B cell (primary cell): Measurements from ENCODE around the gene RNF215. TPM values are rescaled to one million over a fixed set of nuclear protein-coding genes. Genes with fewer than 3 reads are reported as not detected.

Experiments
- ATAC-seq: fragments of 200-7000 bp; cut with Tn5 transposase; one replicate; pipeline ENCODE4 v1.10.0; 2021; ENCODE audit warnings: low read depth, mild to moderate bottlenecking, moderate number of reproducible peaks, moderate library complexity
- CTCF ChIA-PET: fragments of 350-600 bp; sonication (Branson Sonifier 250); formaldehyde crosslinking; loops from one replicate; lab custom pipeline; 2021; ENCODE audit warnings: antibody characterized with exemption, inconsistent platforms; lab: Charles Lee
- POLR2A ChIA-PET: fragments of 350-600 bp; sonication (Branson Sonifier 250); formaldehyde crosslinking; loops from one replicate; lab custom pipeline; 2021; ENCODE audit warnings: antibody characterized with exemption; lab: Charles Lee
- DNase-seq: peaks from one replicate; pipeline ENCODE4 v3.0.0; 2013
- H2AFZ ChIP-seq: 2 replicates; pipeline ENCODE4 v1.6.1; 2012; ENCODE audit warnings: mild to moderate bottlenecking, low read depth, low read length; ENCODE audit not compliant: insufficient read depth, poor library complexity, severe bottlenecking
- H3K27ac ChIP-seq, 2 donors: 1 replicate in 1 of 2; 2 replicates in 1 of 2; pipeline ENCODE4 v1.5.1; 2012 to 2013; ENCODE audit warnings: low read length in 2 of 2, mild to moderate bottlenecking in 2 of 2, moderate library complexity in 1 of 2
- H3K27me3 ChIP-seq, 4 experiments: fragments of 200-600 bp in 1 of 4; sonication (generic) in 1 of 4; replicated peaks in 1 of 4; 1 replicate in 2 of 4; 2 replicates in 2 of 4; pipeline versions ENCODE4 v1.6.1 to v1.7.0; 2013 to 2016; ENCODE audit warnings: low read length in 3 of 4, mild to moderate bottlenecking in 2 of 4, mixed read lengths in 1 of 4, moderate library complexity in 1 of 4; ENCODE audit not compliant: insufficient read depth in 4 of 4, control insufficient read depth in 3 of 4; ENCODE audit errors: control extremely low read depth in 1 of 4
- H3K36me3 ChIP-seq, 2 experiments: replicated peaks in 1 of 2; 1 replicate in 1 of 2; 2 replicates in 1 of 2; pipeline versions ENCODE4 v1.6.1 to v1.7.1; 2013; ENCODE audit warnings: low read length in 1 of 2; ENCODE audit not compliant: insufficient read depth in 2 of 2, control insufficient read depth in 1 of 2; ENCODE audit errors: control extremely low read depth in 1 of 2, extremely low read depth in 1 of 2
- H3K4me1 ChIP-seq, 2 donors: fragments of 200-600 bp in 1 of 2; sonication (generic) in 1 of 2; 1 replicate in 1 of 2; 2 replicates in 1 of 2; pipeline versions ENCODE4 v1.5.1 to v1.6.1; 2013 to 2017; ENCODE audit warnings: low read length in 2 of 2; ENCODE audit not compliant: control insufficient read depth in 2 of 2, insufficient read depth in 2 of 2
- H3K4me2 ChIP-seq: replicated peaks from 2 replicates; pipeline ENCODE3; 2012; ENCODE audit warnings: mild to moderate bottlenecking, low read depth, low read length; ENCODE audit not compliant: poor library complexity, severe bottlenecking
- H3K4me3 ChIP-seq, 5 experiments: fragments of 200-600 bp in 1 of 5; sonication (generic) in 1 of 5; 1 replicate in 3 of 5; 2 replicates in 2 of 5; pipeline versions ENCODE4 v1.5.1 to v1.7.0; 2011 to 2016; ENCODE audit warnings: low read length in 4 of 5, mild to moderate bottlenecking in 4 of 5, low read depth in 2 of 5, control low read depth in 1 of 5, moderate library complexity in 1 of 5; ENCODE audit not compliant: insufficient read depth in 1 of 5; ENCODE audit errors: control extremely low read depth in 1 of 5, extremely low read depth in 1 of 5
- H3K79me2 ChIP-seq: fragments of 200-600 bp; sonication (generic); one replicate; pipeline ENCODE4 v1.6.0; 2016; ENCODE audit warnings: low read length; ENCODE audit not compliant: control insufficient read depth, insufficient read depth
- H3K9ac ChIP-seq: fragments of 200-600 bp; sonication (generic); 2 replicates; pipeline ENCODE4 v1.6.1; 2017; ENCODE audit warnings: mild to moderate bottlenecking, low read length, moderate library complexity
- H3K9me3 ChIP-seq, 3 donors: one replicate each; pipeline versions ENCODE4 v1.6.1 to v1.7.1; 2013; ENCODE audit warnings: low read length in 2 of 3; ENCODE audit not compliant: control insufficient read depth in 2 of 3, insufficient read depth in 1 of 3; ENCODE audit errors: control extremely low read depth in 1 of 3
- H4K20me1 ChIP-seq: 2 replicates; pipeline ENCODE4 v1.6.0; 2012; ENCODE audit warnings: mild to moderate bottlenecking, low read length; ENCODE audit not compliant: insufficient read depth, control insufficient read depth, poor library complexity, severe bottlenecking
- H3K27ac Mint-ChIP-seq: one replicate; pipeline ENCODE4 v1.8.0; 2021; ENCODE audit warnings: mixed read lengths
- H3K27me3 Mint-ChIP-seq: one replicate; pipeline ENCODE4 v1.8.0; 2021; ENCODE audit warnings: mixed read lengths
- H3K4me1 Mint-ChIP-seq: one replicate; pipeline ENCODE4 v1.8.0; 2021; ENCODE audit warnings: mixed read lengths
- H3K4me3 Mint-ChIP-seq: one replicate; pipeline ENCODE4 v1.8.0; 2021; ENCODE audit warnings: mixed read lengths
- H3K9me3 Mint-ChIP-seq: one replicate; pipeline ENCODE4 v1.8.0; 2022; ENCODE audit warnings: mixed read lengths; ENCODE audit not compliant: insufficient read depth
- EZH2 ChIP-seq: IDR thresholded peaks from 2 replicates; pipeline ENCODE4 v1.6.1; 2012; ENCODE audit warnings: borderline replicate concordance, low read depth, mild to moderate bottlenecking, moderate library complexity, low read length; ENCODE audit not compliant: insufficient read depth, poor library complexity, severe bottlenecking
- WGBS: methylation state at CpG from one replicate; pipeline ENCODE4 v1.1.5; 2013; ENCODE audit warnings: missing lambda C conversion rate; ENCODE audit not compliant: insufficient coverage; 5-methylcytosine and 5-hydroxymethylcytosine counted together
- intact Hi-C: fragments of 100-400 bp; cut with micrococcal nuclease; formaldehyde crosslinking; loops from one replicate; pipeline ENCODE4 v1.10.0; 2022
- polyA plus RNA-seq: library from polyadenylated mRNA; depleted of rRNA; stranded (reverse); fragments of >200 nt; gene quantifications from 2 replicates; pipeline ENCODE4 v1.2.3, GENCODE V29; 2012
- total RNA-seq, 2 donors: library from RNA; stranded (reverse); fragments of 120-200 nt in 1 of 2; gene quantifications; 1 replicate in 1 of 2; 2 replicates in 1 of 2; pipeline versions ENCODE4 v1.2.3 to v1.2.4, GENCODE V29; 2013 to 2022
- TF ChIP-seq, protein P1 (sequence below): fragments of 200-600 bp; IDR thresholded peaks from one replicate; pipeline ENCODE4 v1.8.0; 2022; ENCODE audit warnings: antibody characterized with exemption, mild to moderate bottlenecking

The RNF215 gene
- total and polyA plus RNA-seq, 2 donors (not counting 1 experiment from before 2014, with no cell fraction given): 8.8 to 18.6 TPM

GRCh38 chr22:30390974-30391691 is 3.9 kb upstream of the RNF215 start:
- Histone ChIP-seq H3K27me3 (peaks cover 0 to 6% (median 5%) of the 10 kb centered on the region in 4 experiments), H3K27ac (no peak overlapping the region), H3K4me3 (no peak overlapping the region), H3K79me2 (no peaks in the 10 kb centered on the region), H3K9me3 (no peaks in the 10 kb centered on the region), H3K4me2 (peak overlapping the region; percentile 31), H3K4me1 (peaks cover 21 to 33% of the 10 kb centered on the region in 2 donors), H3K9ac (no peak overlapping the region), H2AFZ (peak overlapping the region; percentile 60), H4K20me1 (no peaks in the 10 kb centered on the region), H3K36me3 (no peaks in the 10 kb centered on the region)
- peak; percentile 91 for DNase-seq
- Mint-ChIP-seq H3K4me1 (peaks cover 33% of the 10 kb centered on the region), H3K27ac (peak overlapping the region; percentile 95), H3K4me3 (peak overlapping the region; percentile 48), H3K9me3 (no peaks in the 10 kb centered on the region), H3K27me3 (peaks cover 16% of the 10 kb centered on the region)
- TF ChIP-seq EZH2: no peak
- TF ChIP-seq, protein P1, sequence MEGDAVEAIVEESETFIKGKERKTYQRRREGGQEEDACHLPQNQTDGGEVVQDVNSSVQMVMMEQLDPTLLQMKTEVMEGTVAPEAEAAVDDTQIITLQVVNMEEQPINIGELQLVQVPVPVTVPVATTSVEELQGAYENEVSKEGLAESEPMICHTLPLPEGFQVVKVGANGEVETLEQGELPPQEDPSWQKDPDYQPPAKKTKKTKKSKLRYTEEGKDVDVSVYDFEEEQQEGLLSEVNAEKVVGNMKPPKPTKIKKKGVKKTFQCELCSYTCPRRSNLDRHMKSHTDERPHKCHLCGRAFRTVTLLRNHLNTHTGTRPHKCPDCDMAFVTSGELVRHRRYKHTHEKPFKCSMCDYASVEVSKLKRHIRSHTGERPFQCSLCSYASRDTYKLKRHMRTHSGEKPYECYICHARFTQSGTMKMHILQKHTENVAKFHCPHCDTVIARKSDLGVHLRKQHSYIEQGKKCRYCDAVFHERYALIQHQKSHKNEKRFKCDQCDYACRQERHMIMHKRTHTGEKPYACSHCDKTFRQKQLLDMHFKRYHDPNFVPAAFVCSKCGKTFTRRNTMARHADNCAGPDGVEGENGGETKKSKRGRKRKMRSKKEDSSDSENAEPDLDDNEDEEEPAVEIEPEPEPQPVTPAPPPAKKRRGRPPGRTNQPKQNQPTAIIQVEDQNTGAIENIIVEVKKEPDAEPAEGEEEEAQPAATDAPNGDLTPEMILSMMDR: peak; percentile 90
- peak; percentile 67 for ATAC-seq
- CTCF ChIA-PET: interaction anchor here (0.6 to 19.9 kb wide), 22 partner anchors 9 to 1007 kb away, joined by 3 to 510 read pairs (median 5); partner anchors contain the start of genes CASTOR1 and MTFP1
- WGBS: 84% methylated on average over 3 of the region's 5 CpGs
- intact Hi-C loops: loop anchor here (1.0 to 10.0 kb wide), 3 partner anchors 32 to 204 kb away; partner anchors contain the start of gene PES1
- POLR2A ChIA-PET: interaction anchor here (1.4 kb wide), 1 partner anchor 101 kb away, joined by 3 read pairs; the partner anchor contains the start of gene CASTOR1

GRCh38 chr22:30386608-30386959 is 627 bp downstream of the RNF215 start:
- Histone ChIP-seq H3K9ac (peak overlapping the region; percentile 48), H3K9me3 (no peaks in the 10 kb centered on the region), H3K36me3 (no peaks in the 10 kb centered on the region), H3K79me2 (no peaks in the 10 kb centered on the region), H3K27me3 (no peaks in the 10 kb centered on the region), H4K20me1 (no peaks in the 10 kb centered on the region), H3K4me2 (peak overlapping the region; percentile 85), H3K4me1 (peaks cover 14 to 19% of the 10 kb centered on the region in 2 donors), H3K27ac (no peak overlapping the region), H2AFZ (peak overlapping the region; percentile 84), H3K4me3 (peak overlapping the region in 4 of 5 experiments; percentile 25 to 61 (median 42))
- intact Hi-C loops: no loop called here
- Mint-ChIP-seq H3K9me3 (no peaks in the 10 kb centered on the region), H3K27ac (no peak overlapping the region), H3K27me3 (no peaks in the 10 kb centered on the region), H3K4me1 (peaks cover 16% of the 10 kb centered on the region), H3K4me3 (peak overlapping the region; percentile 83)
- ATAC-seq (no peak), DNase-seq (no peak)
- TF ChIP-seq, protein P1: no peak
- TF ChIP-seq EZH2: no peak
- WGBS: 36% methylated on average over 10 of the region's 10 CpGs
- ChIA-PET CTCF (interaction anchor here (0.8 to 19.9 kb wide), 10 partner anchors 10 to 204 kb away, joined by 3 to 510 read pairs (median 4); partner anchors contain the start of genes CASTOR1, CCDC157, SEC14L2 and SF3A1), POLR2A (interaction anchor here (0.6 to 3.1 kb wide), 2 partner anchors 98 to 148 kb away, joined by 4 to 20 read pairs; partner anchors contain the start of gene CASTOR1)
